ENCODE data around the gene POLR2A.

DNA sequence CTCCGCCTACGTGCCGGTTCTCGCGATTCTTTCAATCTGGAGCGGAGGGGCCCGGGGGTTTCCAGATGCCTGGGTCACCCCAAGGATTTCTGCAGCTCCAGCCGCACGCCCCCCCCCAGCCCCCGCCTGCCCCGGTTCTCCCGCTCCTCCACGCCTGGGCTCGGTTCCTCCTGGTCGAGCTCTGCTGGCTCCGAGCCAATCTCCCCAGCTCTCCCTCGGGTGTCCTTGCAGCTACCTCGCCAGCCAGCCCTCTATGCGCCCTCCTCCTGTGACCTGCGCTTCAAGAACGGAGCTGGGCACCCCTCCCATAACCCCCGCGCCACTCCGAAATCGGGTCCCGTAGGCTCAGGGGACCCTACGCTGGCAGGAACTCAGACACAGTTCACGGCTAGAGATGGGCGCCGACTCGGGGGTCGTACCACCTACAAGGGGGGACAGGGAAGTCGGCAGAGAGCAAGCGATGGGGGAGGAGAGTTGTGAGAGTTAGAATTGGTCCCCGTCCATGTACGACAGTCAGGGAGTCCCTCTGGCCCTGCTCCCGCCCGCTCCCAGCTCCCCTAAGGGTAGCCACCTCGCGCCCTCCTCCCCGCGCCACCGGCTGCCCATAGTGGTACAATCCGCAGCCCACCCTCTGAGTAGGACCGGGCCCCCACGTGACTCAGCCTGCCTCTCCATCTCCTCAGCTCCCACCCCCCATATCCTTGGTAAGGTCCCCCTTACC is 43.9 kb upstream of the POLR2A start:
- TF ChIP-seq, protein P1, sequence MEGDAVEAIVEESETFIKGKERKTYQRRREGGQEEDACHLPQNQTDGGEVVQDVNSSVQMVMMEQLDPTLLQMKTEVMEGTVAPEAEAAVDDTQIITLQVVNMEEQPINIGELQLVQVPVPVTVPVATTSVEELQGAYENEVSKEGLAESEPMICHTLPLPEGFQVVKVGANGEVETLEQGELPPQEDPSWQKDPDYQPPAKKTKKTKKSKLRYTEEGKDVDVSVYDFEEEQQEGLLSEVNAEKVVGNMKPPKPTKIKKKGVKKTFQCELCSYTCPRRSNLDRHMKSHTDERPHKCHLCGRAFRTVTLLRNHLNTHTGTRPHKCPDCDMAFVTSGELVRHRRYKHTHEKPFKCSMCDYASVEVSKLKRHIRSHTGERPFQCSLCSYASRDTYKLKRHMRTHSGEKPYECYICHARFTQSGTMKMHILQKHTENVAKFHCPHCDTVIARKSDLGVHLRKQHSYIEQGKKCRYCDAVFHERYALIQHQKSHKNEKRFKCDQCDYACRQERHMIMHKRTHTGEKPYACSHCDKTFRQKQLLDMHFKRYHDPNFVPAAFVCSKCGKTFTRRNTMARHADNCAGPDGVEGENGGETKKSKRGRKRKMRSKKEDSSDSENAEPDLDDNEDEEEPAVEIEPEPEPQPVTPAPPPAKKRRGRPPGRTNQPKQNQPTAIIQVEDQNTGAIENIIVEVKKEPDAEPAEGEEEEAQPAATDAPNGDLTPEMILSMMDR (IDR thresholded peaks at IDR 0.05; ENCODE audit: extremely low read depth in 1 of 2, insufficient read depth in 1 of 2, low read depth in 1 of 2, low read length in 2 of 2), result no peak
- TF ChIP-seq POLR2A (IDR thresholded peaks at IDR 0.05; ENCODE audit: low read depth, low read length), result no peak
- TF ChIP-seq EZH2 (IDR thresholded peaks at IDR 0.05; ENCODE audit: borderline replicate concordance, low read depth, low read length, severe bottlenecking), result peak; percentile 81
- TF ChIP-seq POLR2AphosphoS5 (IDR thresholded peaks at IDR 0.05; ENCODE audit: insufficient read depth, low read depth, low read length), result no peak
- no peak for TF ChIP-seq JUN (IDR thresholded peaks at IDR 0.05; ENCODE audit: borderline replicate concordance, insufficient read depth, insufficient read length, low read depth)
- no peak for TF ChIP-seq FOS (IDR thresholded peaks at IDR 0.05; ENCODE audit: borderline replicate concordance, insufficient read depth, low read length)

All from endothelial cell of umbilical vein (primary cell).